ENCODE measurements around the gene WDFY2. TPM values are rescaled to one million over a fixed set of nuclear protein-coding genes. Genes with fewer than 3 reads are reported as not detected.

The WDFY2 gene
- total and polyA plus RNA-seq, 2 of the 8 experiments (the other 6 are each of a cell fraction or from before 2014, with no cell fraction given), result 13.9 to 29.0 TPM

- TF ChIP-seq RAD21 (IDR thresholded peaks at IDR 0.05 in 1 of 2, conservative IDR thresholded peaks at IDR 0.05 in 1 of 2; ENCODE audit: low read depth in 2 of 2, low read length in 2 of 2) (no peak), PHF8 (conservative IDR thresholded peaks at IDR 0.05; ENCODE audit: low read depth, low read length) (no peak)
- TF ChIP-seq, protein P1, sequence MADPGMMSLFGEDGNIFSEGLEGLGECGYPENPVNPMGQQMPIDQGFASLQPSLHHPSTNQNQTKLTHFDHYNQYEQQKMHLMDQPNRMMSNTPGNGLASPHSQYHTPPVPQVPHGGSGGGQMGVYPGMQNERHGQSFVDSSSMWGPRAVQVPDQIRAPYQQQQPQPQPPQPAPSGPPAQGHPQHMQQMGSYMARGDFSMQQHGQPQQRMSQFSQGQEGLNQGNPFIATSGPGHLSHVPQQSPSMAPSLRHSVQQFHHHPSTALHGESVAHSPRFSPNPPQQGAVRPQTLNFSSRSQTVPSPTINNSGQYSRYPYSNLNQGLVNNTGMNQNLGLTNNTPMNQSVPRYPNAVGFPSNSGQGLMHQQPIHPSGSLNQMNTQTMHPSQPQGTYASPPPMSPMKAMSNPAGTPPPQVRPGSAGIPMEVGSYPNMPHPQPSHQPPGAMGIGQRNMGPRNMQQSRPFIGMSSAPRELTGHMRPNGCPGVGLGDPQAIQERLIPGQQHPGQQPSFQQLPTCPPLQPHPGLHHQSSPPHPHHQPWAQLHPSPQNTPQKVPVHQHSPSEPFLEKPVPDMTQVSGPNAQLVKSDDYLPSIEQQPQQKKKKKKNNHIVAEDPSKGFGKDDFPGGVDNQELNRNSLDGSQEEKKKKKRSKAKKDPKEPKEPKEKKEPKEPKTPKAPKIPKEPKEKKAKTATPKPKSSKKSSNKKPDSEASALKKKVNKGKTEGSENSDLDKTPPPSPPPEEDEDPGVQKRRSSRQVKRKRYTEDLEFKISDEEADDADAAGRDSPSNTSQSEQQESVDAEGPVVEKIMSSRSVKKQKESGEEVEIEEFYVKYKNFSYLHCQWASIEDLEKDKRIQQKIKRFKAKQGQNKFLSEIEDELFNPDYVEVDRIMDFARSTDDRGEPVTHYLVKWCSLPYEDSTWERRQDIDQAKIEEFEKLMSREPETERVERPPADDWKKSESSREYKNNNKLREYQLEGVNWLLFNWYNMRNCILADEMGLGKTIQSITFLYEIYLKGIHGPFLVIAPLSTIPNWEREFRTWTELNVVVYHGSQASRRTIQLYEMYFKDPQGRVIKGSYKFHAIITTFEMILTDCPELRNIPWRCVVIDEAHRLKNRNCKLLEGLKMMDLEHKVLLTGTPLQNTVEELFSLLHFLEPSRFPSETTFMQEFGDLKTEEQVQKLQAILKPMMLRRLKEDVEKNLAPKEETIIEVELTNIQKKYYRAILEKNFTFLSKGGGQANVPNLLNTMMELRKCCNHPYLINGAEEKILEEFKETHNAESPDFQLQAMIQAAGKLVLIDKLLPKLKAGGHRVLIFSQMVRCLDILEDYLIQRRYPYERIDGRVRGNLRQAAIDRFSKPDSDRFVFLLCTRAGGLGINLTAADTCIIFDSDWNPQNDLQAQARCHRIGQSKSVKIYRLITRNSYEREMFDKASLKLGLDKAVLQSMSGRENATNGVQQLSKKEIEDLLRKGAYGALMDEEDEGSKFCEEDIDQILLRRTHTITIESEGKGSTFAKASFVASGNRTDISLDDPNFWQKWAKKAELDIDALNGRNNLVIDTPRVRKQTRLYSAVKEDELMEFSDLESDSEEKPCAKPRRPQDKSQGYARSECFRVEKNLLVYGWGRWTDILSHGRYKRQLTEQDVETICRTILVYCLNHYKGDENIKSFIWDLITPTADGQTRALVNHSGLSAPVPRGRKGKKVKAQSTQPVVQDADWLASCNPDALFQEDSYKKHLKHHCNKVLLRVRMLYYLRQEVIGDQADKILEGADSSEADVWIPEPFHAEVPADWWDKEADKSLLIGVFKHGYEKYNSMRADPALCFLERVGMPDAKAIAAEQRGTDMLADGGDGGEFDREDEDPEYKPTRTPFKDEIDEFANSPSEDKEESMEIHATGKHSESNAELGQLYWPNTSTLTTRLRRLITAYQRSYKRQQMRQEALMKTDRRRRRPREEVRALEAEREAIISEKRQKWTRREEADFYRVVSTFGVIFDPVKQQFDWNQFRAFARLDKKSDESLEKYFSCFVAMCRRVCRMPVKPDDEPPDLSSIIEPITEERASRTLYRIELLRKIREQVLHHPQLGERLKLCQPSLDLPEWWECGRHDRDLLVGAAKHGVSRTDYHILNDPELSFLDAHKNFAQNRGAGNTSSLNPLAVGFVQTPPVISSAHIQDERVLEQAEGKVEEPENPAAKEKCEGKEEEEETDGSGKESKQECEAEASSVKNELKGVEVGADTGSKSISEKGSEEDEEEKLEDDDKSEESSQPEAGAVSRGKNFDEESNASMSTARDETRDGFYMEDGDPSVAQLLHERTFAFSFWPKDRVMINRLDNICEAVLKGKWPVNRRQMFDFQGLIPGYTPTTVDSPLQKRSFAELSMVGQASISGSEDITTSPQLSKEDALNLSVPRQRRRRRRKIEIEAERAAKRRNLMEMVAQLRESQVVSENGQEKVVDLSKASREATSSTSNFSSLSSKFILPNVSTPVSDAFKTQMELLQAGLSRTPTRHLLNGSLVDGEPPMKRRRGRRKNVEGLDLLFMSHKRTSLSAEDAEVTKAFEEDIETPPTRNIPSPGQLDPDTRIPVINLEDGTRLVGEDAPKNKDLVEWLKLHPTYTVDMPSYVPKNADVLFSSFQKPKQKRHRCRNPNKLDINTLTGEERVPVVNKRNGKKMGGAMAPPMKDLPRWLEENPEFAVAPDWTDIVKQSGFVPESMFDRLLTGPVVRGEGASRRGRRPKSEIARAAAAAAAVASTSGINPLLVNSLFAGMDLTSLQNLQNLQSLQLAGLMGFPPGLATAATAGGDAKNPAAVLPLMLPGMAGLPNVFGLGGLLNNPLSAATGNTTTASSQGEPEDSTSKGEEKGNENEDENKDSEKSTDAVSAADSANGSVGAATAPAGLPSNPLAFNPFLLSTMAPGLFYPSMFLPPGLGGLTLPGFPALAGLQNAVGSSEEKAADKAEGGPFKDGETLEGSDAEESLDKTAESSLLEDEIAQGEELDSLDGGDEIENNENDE (IDR thresholded peaks at IDR 0.05; ENCODE audit: insufficient replicate concordance, low read length), result no peak
- TF ChIP-seq, protein P2, sequence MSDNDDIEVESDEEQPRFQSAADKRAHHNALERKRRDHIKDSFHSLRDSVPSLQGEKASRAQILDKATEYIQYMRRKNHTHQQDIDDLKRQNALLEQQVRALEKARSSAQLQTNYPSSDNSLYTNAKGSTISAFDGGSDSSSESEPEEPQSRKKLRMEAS (IDR thresholded peaks at IDR 0.05), result no peak
Observed at GRCh38 chr13:51600703-51601102, 16.4 kb downstream of the WDFY2 start (continued).

All from H1 (cell line).